Brain microvascular endothelial cell (primary cell): ENCODE data around the gene GJA3.

ENCODE experiments used
- DNase-seq: peaks from one replicate; pipeline ENCODE4 v3.0.0-alpha.2; 2020
- H3K27ac ChIP-seq: fragments of 250-450 bp; sonication (Bioruptor Pico); 2 replicates; pipeline ENCODE4 v1.5.1; 2020; ENCODE audit warnings: mild to moderate bottlenecking, moderate library complexity
- H3K27me3 ChIP-seq: fragments of 250-450 bp; sonication (Bioruptor Pico); replicated peaks from 2 replicates; pipeline ENCODE4 v1.5.1; 2020; ENCODE audit warnings: mild to moderate bottlenecking
- H3K36me3 ChIP-seq: fragments of 250-450 bp; sonication (Bioruptor Pico); replicated peaks from 2 replicates; pipeline ENCODE4 v1.5.1; 2020; ENCODE audit warnings: mild to moderate bottlenecking
- H3K4me3 ChIP-seq: 2 replicates; pipeline ENCODE4 v1.5.1; 2011; ENCODE audit warnings: low read depth, mild to moderate bottlenecking, control low read depth, low read length, moderate library complexity
- CTCF ChIP-seq: IDR thresholded peaks from 2 replicates; pipeline ENCODE4 v1.5.1; 2011; ENCODE audit warnings: low read depth, mild to moderate bottlenecking, moderate library complexity, low read length, control low read depth, inconsistent platforms; ENCODE audit errors: missing control alignments
- in situ Hi-C: cut with HindIII; loops from 2 replicates; pipeline ENCODE4 v1.10.0; 2017; ENCODE audit warnings: low sequenced_read_pairs, low pct_ligation_motif_present

GJA3 gene

GRCh38 chr13:20137875-20138274 is 23.0 kb downstream of the GJA3 start:
- DNase-seq, result no peak
- Histone ChIP-seq H3K4me3 (no peak overlapping the region), H3K27me3 (peaks cover 30% of the 10 kb centered on the region), H3K27ac (no peak overlapping the region), H3K36me3 (no peaks in the 10 kb centered on the region)
- no peak for TF ChIP-seq CTCF
- in situ Hi-C loops, result no loop called here

- TF ChIP-seq CTCF, result peak; percentile 67
- in situ Hi-C loops, result no loop called here
- peaks cover 22% of the 10 kb centered on the region for H3K27me3 ChIP-seq
- H3K27ac ChIP-seq, result no peak overlapping the region
- no peaks in the 10 kb centered on the region for H3K36me3 ChIP-seq
- H3K4me3 ChIP-seq, result no peak overlapping the region
- no peak for DNase-seq
These were observed 23.8 kb downstream of the GJA3 start for GRCh38 chr13:20136781-20137703.

GRCh38 chr13:20134732-20135131 is 26.1 kb downstream of the GJA3 start:
- in situ Hi-C loops, result no loop called here
- Histone ChIP-seq H3K27me3 (peaks cover 7% of the 10 kb centered on the region), H3K4me3 (no peak overlapping the region), H3K36me3 (no peaks in the 10 kb centered on the region), H3K27ac (no peak overlapping the region)
- no peak for TF ChIP-seq CTCF
- DNase-seq, result no peak

GRCh38 chr13:20132052-20132634 is 28.7 kb downstream of the GJA3 start:
- DNase-seq, result no peak
- H3K27ac ChIP-seq, result no peak overlapping the region
- H3K4me3 ChIP-seq, result no peak overlapping the region
- H3K36me3 ChIP-seq, result no peaks in the 10 kb centered on the region
- in situ Hi-C loops, result no loop called here
- H3K27me3 ChIP-seq, result peaks cover 4% of the 10 kb centered on the region
- TF ChIP-seq CTCF, result no peak

GRCh38 chr13:20131057-20131832 is 29.6 kb downstream of the GJA3 start:
- H3K4me3 ChIP-seq, result no peak overlapping the region
- H3K36me3 ChIP-seq, result no peaks in the 10 kb centered on the region
- no peak for TF ChIP-seq CTCF
- DNase-seq, result no peak
- in situ Hi-C loops, result no loop called here
- H3K27me3 ChIP-seq, result peaks cover 4% of the 10 kb centered on the region
- no peak overlapping the region for H3K27ac ChIP-seq
